SH-SY5Y (cell line): ENCODE results near the gene ST3GAL3.

ENCODE experiments used
- GATA2 ChIP-seq: IDR thresholded peaks from 2 replicates; pipeline ENCODE4 v1.6.1; 2011; ENCODE audit warnings: mild to moderate bottlenecking, low read depth, low read length
- GATA3 ChIP-seq: IDR thresholded peaks from 2 replicates; pipeline ENCODE4 v1.6.1; 2011; ENCODE audit warnings: low read depth, mild to moderate bottlenecking, low read length, moderate library complexity

GRCh38 chr1:43880604-43881003 is 173.3 kb downstream of the ST3GAL3 start:
- TF ChIP-seq GATA2: no peak
- TF ChIP-seq GATA3: no peak
